AG09309 (cell line): ENCODE measurements around the gene C8A.
A peak's percentile ranks its signal among the peaks of the same experiment; 100 is the strongest.

Experiments
- DNase-seq: peaks from one replicate; pipeline ENCODE4 v3.0.0-alpha.2; 2010; ENCODE audit warnings: low read depth
- H3K4me3 ChIP-seq: 2 replicates; pipeline ENCODE4 v1.5.1; 2011; ENCODE audit warnings: mild to moderate bottlenecking, low read depth, low read length, moderate library complexity; ENCODE audit not compliant: control insufficient read depth
- CTCF ChIP-seq: IDR thresholded peaks from 2 replicates; pipeline ENCODE4 v1.5.1; 2011; ENCODE audit warnings: mild to moderate bottlenecking, low read depth, low read length, inconsistent platforms; ENCODE audit not compliant: insufficient read depth, control insufficient read depth; ENCODE audit errors: missing control alignments

C8A gene

GRCh38 chr1:56854521-56855099 is at the start of gene C8A:
TSS of gene C8A (plus strand) at chr1:56854797. CDS start at chr1:56854902, 105 bp downstream.
- no peak for DNase-seq
- no peak for TF ChIP-seq CTCF
- H3K4me3 ChIP-seq = no peak within 1 kb of the TSS

GRCh38 chr1:56806804-56807203 is 47.8 kb upstream of the C8A start:
- H3K4me3 ChIP-seq = no peak overlapping the region
- peak; percentile 60 for DNase-seq
- TF ChIP-seq CTCF = no peak

GRCh38 chr1:56808410-56808809 is 46.2 kb upstream of the C8A start:
- H3K4me3 ChIP-seq = no peak overlapping the region
- TF ChIP-seq CTCF = no peak
- DNase-seq = no peak

GRCh38 chr1:56811331-56811730 is 43.3 kb upstream of the C8A start:
- H3K4me3 ChIP-seq = no peak overlapping the region
- no peak for TF ChIP-seq CTCF
- DNase-seq = no peak

GRCh38 chr1:56814205-56814604 is 40.4 kb upstream of the C8A start:
- no peak overlapping the region for H3K4me3 ChIP-seq
- TF ChIP-seq CTCF = no peak
- DNase-seq = no peak

- TF ChIP-seq CTCF = no peak
- DNase-seq = no peak
- no peak overlapping the region for H3K4me3 ChIP-seq
These were observed 38.3 kb upstream of the C8A start for GRCh38 chr1:56816264-56816663.

GRCh38 chr1:56816909-56817308 is 37.7 kb upstream of the C8A start:
- no peak for TF ChIP-seq CTCF
- no peak overlapping the region for H3K4me3 ChIP-seq
- DNase-seq = no peak
